Midbrain (tissue), 1 donor: ENCODE data around the gene TBCCD1.
"Not testable (repeated sequence)": the region's sequence is repeated elsewhere in the genome, so short reads cannot be mapped to it uniquely, and the experiment has no call there.

Experiments used
- DNase-seq: peaks from one replicate; lab custom pipeline; 2025; lab: John Stamatoyannopoulos, UW

The TBCCD1 gene

GRCh38 chr3:186594591-186595113 is 27.5 kb upstream of the TBCCD1 start:
- DNase-seq, result no peak

- DNase-seq, result no peak
Observed at GRCh38 chr3:186593862-186594261, 26.7 kb upstream of the TBCCD1 start.

GRCh38 chr3:186592682-186593081 is 25.5 kb upstream of the TBCCD1 start:
- DNase-seq, result no peak

GRCh38 chr3:186590580-186591295 is 23.6 kb upstream of the TBCCD1 start:
- no peak for DNase-seq

GRCh38 chr3:186589856-186590579 is 22.9 kb upstream of the TBCCD1 start:
- DNase-seq, result no peak

- DNase-seq, result no peak
Observed at GRCh38 chr3:186589121-186589520, 22.0 kb upstream of the TBCCD1 start.

- DNase-seq, result no peak
Observed at GRCh38 chr3:186588632-186589031, 21.5 kb upstream of the TBCCD1 start.

- DNase-seq, result no peak
Observed at GRCh38 chr3:186587183-186587582, 20.0 kb upstream of the TBCCD1 start.

GRCh38 chr3:186586245-186586644 is 19.1 kb upstream of the TBCCD1 start:
- DNase-seq, result not testable (repeated sequence)

- DNase-seq, result no peak
Observed at GRCh38 chr3:186583831-186584230, 16.7 kb upstream of the TBCCD1 start.

- DNase-seq, result no peak
Observed at GRCh38 chr3:186582541-186582940, 15.4 kb upstream of the TBCCD1 start.

- DNase-seq, result no peak
Observed at GRCh38 chr3:186580785-186581184, 13.6 kb upstream of the TBCCD1 start.

GRCh38 chr3:186577521-186577920 is 10.4 kb upstream of the TBCCD1 start:
- no peak for DNase-seq

GRCh38 chr3:186571644-186572013 is 4.5 kb upstream of the TBCCD1 start:
- no peak for DNase-seq

GRCh38 chr3:186570941-186571643 is 4.0 kb upstream of the TBCCD1 start:
- DNase-seq, result no peak

GRCh38 chr3:186570096-186570940 is 3.2 kb upstream of the TBCCD1 start, which contains the start of gene DNAJB11:
DNAJB11 (plus strand) TSS chr3:186570720; CDS start chr3:186570898, 178 bp downstream.
- DNase-seq, result peak; percentile 100

GRCh38 chr3:186569779-186570095 is 2.6 kb upstream of the TBCCD1 start:
- DNase-seq, result no peak

GRCh38 chr3:186569361-186569760 is 2.2 kb upstream of the TBCCD1 start:
- not testable (repeated sequence) for DNase-seq

GRCh38 chr3:186566772-186567071 is 417 bp downstream of the TBCCD1 start:
- DNase-seq, result no peak

- DNase-seq, result no peak
Observed at GRCh38 chr3:186564586-186564985, 2.6 kb downstream of the TBCCD1 start.

- DNase-seq, result no peak
Observed at GRCh38 chr3:186552408-186553031, 14.6 kb downstream of the TBCCD1 start.

- DNase-seq, result no peak
Observed at GRCh38 chr3:186551387-186551786, 15.8 kb downstream of the TBCCD1 start.
